HG02973 (cell line): ENCODE results near the gene WFDC1.

Experiments
- ATAC-seq: cut with Tn5 transposase; IDR thresholded peaks from one replicate; pipeline ENCODE4 v1.9.1; 2021; ENCODE audit warnings: moderate library complexity; ENCODE audit not compliant: unreplicated experiment

The WFDC1 gene

GRCh38 chr16:84370723-84371552, 76.3 kb downstream of the WFDC1 start:
- no peak for ATAC-seq

- no peak for ATAC-seq
These were observed 76.8 kb downstream of the WFDC1 start for GRCh38 chr16:84371553-84371865.

- no peak for ATAC-seq
These were observed 79.3 kb downstream of the WFDC1 start for GRCh38 chr16:84373907-84374489.

GRCh38 chr16:84378099-84378498, 83.4 kb downstream of the WFDC1 start:
- no peak for ATAC-seq

- no peak for ATAC-seq
These were observed 83.9 kb downstream of the WFDC1 start for GRCh38 chr16:84378567-84378966.

GRCh38 chr16:84379008-84379708, 84.5 kb downstream of the WFDC1 start:
- ATAC-seq: no peak
